ENCODE measurements around the gene SPATA22.

Gene SPATA22

DNA sequence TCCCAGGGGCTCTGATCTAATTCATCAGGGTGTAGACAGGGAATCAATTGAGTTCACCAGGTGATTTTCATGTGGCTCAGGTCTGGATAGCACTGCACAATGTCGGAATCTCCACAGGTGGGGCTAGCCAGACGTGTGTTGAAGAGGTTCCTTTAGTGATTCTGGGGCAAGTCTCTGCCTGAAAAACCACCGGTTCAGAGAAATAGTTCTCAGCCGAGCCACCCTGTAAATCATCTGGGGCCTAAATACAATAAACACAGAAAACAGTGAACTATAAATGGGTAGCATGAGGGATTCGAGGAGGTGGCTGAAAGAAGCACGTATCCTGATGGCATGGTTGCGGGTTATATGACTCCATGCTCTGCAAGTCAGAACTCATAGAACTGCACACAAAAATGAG lies 25.5 kb upstream of the SPATA22 start:
- no peak overlapping the region for H3K4me3 ChIP-seq (ENCODE audit: low read depth, low read length)

DNA sequence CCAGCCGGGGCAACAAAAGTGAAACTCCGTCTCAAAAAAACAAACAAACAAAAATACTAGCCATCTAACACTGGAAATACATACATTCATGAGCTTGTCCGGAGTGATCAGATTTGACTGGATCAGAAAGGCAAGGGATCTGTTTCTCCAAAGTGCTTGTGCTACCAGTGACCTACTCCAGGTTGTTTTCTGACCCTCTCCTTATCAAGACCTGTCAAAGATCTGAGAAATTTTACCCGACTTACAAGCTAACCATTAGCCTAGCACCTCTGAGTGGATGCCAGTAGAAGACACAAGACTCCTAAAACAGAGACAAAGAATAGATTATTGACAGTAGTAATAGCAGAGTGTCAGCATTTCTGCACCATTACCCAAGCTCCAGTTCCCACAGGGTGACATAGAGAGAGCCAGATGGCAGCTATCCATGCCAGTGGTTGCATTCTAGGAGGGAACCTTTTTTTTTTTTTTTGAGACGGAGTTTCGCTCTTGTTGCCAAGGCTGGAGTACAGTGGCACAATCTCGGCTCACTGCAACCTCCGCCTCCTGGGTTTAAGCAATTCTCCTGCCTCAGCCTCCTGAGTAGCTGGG lies 14.0 kb upstream of the SPATA22 start:
- TF ChIP-seq, protein P1, sequence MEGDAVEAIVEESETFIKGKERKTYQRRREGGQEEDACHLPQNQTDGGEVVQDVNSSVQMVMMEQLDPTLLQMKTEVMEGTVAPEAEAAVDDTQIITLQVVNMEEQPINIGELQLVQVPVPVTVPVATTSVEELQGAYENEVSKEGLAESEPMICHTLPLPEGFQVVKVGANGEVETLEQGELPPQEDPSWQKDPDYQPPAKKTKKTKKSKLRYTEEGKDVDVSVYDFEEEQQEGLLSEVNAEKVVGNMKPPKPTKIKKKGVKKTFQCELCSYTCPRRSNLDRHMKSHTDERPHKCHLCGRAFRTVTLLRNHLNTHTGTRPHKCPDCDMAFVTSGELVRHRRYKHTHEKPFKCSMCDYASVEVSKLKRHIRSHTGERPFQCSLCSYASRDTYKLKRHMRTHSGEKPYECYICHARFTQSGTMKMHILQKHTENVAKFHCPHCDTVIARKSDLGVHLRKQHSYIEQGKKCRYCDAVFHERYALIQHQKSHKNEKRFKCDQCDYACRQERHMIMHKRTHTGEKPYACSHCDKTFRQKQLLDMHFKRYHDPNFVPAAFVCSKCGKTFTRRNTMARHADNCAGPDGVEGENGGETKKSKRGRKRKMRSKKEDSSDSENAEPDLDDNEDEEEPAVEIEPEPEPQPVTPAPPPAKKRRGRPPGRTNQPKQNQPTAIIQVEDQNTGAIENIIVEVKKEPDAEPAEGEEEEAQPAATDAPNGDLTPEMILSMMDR (IDR thresholded peaks at IDR 0.05; ENCODE audit: borderline replicate concordance, insufficient read depth, low read depth, low read length), result no peak
- no peak overlapping the region for H3K4me3 ChIP-seq (ENCODE audit: low read depth, low read length)

More for the DNA sequence above, 25.5 kb upstream of the SPATA22 start:
- TF ChIP-seq, protein P1 (IDR thresholded peaks at IDR 0.05; ENCODE audit: borderline replicate concordance, insufficient read depth, low read depth, low read length), result no peak

DNA sequence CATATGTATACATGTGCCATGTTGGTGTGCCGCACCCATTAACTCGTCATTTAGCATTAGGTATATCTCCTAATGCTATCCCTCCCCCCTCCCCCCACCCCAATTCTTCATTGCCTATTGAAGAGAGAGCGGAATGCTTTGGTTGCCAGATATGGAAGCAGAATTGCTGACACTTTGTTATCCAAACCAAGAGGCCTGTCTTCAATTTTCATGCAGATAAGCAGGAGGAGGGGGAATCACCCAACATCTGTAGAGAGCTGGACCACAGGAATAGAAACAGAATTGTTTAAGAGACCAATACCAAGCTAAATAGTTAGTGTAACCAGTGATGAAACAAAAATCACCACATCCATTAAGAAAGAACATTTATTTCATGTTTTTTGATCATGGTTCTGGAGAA lies 11.2 kb upstream of the SPATA22 start:
- no peak overlapping the region for H3K4me3 ChIP-seq (ENCODE audit: low read depth, low read length)
- TF ChIP-seq, protein P1 (IDR thresholded peaks at IDR 0.05; ENCODE audit: borderline replicate concordance, insufficient read depth, low read depth, low read length), result no peak

DNA sequence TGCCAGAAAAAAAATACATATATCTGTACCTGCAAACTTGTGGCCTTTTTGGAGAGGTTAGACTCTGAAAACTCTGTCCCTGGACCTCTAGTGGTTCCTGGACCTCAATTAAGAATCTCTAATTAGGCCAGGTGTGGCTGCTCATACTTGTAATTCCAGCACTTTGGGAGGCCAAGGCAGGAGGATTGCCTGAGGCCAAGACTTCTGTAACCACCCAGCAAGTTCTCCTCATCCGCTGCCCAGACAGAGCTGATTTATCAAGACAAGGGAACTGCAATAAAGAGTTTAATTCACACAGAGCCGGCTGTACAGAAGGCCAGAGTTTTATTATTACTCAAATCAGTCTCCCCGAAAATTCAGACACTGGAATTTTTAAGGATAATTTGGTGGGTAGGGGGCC lies 8.4 kb upstream of the SPATA22 start:
- no peak overlapping the region for H3K4me3 ChIP-seq (ENCODE audit: low read depth, low read length)
- TF ChIP-seq, protein P1 (IDR thresholded peaks at IDR 0.05; ENCODE audit: borderline replicate concordance, insufficient read depth, low read depth, low read length), result no peak

DNA sequence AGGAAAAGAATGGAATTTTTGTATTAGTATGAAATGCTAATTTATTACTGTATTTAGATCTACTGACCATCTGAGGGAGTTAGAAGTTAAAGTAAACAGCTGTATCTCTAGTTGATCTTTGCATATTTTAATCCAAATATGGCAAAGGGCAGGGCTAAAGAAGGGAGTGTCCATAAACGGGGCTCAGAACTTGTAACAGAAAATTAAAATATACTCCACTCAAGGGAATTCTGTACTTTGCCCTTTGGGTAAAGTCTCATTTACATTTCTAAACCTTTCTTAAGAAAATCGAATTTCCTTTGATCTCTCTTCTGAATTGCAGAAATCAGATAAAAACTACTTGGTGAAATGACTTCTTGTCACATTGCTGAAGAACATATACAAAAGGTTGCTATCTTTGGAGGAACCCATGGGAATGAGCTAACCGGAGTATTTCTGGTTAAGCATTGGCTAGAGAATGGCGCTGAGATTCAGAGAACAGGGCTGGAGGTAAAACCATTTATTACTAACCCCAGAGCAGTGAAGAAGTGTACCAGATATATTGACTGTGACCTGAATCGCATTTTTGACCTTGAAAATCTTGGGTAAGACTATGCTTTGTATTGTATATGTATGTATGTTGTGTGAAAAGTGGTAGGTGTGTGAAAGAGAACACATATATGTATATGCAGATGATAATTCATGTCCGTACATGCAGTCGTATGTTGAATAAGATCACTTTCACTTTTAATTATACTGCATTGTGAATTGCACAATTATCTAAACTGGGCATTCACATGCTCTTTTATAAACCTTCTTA lies 4.4 kb upstream of the SPATA22 start, which contains the start of gene ASPA:
Gene ASPA, plus strand, starts transcription at position 186 of the 799 bp plus-strand sequence. Its CDS starts 163 bp downstream, at position 349.
- H3K4me3 ChIP-seq (ENCODE audit: low read depth, low read length), result no peak within 1 kb of the TSS
- TF ChIP-seq, protein P1 (IDR thresholded peaks at IDR 0.05; ENCODE audit: borderline replicate concordance, insufficient read depth, low read depth, low read length), result no peak

DNA sequence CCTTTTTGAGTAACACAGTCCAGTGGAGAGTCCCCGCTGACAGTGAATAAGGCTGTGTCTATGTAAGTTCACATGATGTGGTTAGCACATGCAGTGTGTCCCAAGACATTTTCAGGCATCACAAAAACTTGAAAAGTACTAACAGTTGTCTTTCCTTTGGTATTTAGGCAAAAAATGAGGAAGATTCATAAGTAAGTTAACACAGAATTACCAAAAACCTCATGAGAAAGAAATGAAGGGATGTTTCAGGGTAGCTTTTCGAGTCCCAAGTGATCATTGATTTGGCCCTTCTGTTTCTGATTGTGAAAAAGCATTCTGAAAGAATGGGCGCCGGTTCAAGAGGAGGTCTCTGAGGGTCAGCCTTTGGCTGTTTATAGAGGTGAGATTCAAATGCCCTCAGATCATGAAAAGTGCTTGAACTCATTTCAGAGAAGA lies 3.6 kb upstream of the SPATA22 start:
- no peak overlapping the region for H3K4me3 ChIP-seq (ENCODE audit: low read depth, low read length)
- TF ChIP-seq, protein P1 (IDR thresholded peaks at IDR 0.05; ENCODE audit: borderline replicate concordance, insufficient read depth, low read depth, low read length), result no peak

DNA sequence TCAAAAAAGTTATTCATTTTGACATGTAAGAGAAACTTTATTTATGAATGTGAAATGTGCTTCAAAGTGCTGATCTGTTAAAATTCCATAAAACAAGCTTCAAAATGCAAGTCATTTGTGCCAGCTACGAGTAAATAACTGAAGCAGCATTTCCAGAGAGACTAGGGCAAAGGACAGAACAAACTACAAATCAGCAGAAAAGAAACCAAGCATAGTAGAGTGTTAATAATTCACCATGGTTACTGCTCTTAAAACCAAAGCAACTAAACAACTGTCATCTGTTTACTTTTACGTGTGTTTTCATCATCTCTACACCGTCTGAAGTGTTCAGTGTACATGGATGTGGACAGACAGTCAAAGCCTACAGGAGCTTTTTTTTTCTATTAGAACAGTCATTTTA lies 2.6 kb upstream of the SPATA22 start:
- TF ChIP-seq, protein P1 (IDR thresholded peaks at IDR 0.05; ENCODE audit: borderline replicate concordance, insufficient read depth, low read depth, low read length), result no peak
- H3K4me3 ChIP-seq (ENCODE audit: low read depth, low read length), result no peak overlapping the region

All from GM12875 (cell line).